AG04449 (cell line): ENCODE measurements around the gene SV2C.
"Not testable (repeated sequence)": the region's sequence is repeated elsewhere in the genome, so short reads cannot be mapped to it uniquely, and the experiment has no call there.

Source experiments
- CTCF ChIA-PET: fragments of 350-600 bp; formaldehyde crosslinking; extraction: SDS; loops from one replicate; lab custom pipeline; 2021; ENCODE audit warnings: antibody characterized with exemption; lab: Yijun Ruan, JAX
- POLR2A ChIA-PET: fragments of 400-600, 350-600 bp; formaldehyde crosslinking; extraction: SDS; loops from one replicate; lab custom pipeline; 2020; ENCODE audit warnings: antibody characterized with exemption, inconsistent platforms; lab: Yijun Ruan, JAX
- DNase-seq: peaks from one replicate; pipeline ENCODE4 v3.0.0-alpha.2; 2010; ENCODE audit warnings: low read depth, low spot score
- H3K4me3 ChIP-seq: 2 replicates; pipeline ENCODE4 v1.5.1; 2011; ENCODE audit warnings: low read depth, mild to moderate bottlenecking, control low read depth, low read length
- TF ChIP-seq, protein P1 (sequence below): IDR thresholded peaks from one replicate; pipeline ENCODE4 v1.5.1; 2011; ENCODE audit warnings: mild to moderate bottlenecking, moderate library complexity, low read length, control low read depth, inconsistent platforms; ENCODE audit not compliant: insufficient read depth; ENCODE audit errors: missing control alignments

The SV2C gene

DNA sequence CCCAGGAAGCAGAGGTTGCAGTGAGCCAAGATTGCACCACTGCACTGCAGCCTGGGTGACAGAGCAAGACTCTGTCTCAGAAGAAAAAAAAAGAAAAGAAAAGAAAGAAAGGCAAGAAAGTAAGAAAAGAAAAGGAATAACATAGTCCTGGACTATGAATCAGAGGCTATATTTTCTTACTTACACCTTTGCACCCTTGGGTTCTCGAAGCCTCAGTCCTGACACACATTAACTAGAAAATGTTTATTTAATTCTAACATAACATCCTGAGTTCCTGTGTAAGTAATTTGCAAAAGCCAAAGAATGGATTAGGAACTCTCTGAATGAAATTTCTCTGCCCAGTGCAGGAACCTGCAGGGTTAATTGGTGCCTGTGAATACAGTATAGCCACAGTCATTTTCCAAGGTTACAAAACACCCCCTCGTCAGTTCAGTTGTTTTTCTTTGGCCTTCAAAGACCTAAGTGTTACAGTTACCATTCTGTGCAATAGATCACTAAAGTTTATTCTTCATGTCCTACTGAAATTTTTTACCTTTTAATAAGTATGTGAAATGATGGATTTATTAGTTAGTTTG lies 147.6 kb downstream of the SV2C start:
- ChIA-PET CTCF (no interaction called here), POLR2A (no interaction called here)
- no peak overlapping the region for H3K4me3 ChIP-seq
- no peak for DNase-seq
- TF ChIP-seq, protein P1, sequence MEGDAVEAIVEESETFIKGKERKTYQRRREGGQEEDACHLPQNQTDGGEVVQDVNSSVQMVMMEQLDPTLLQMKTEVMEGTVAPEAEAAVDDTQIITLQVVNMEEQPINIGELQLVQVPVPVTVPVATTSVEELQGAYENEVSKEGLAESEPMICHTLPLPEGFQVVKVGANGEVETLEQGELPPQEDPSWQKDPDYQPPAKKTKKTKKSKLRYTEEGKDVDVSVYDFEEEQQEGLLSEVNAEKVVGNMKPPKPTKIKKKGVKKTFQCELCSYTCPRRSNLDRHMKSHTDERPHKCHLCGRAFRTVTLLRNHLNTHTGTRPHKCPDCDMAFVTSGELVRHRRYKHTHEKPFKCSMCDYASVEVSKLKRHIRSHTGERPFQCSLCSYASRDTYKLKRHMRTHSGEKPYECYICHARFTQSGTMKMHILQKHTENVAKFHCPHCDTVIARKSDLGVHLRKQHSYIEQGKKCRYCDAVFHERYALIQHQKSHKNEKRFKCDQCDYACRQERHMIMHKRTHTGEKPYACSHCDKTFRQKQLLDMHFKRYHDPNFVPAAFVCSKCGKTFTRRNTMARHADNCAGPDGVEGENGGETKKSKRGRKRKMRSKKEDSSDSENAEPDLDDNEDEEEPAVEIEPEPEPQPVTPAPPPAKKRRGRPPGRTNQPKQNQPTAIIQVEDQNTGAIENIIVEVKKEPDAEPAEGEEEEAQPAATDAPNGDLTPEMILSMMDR: no peak

DNA sequence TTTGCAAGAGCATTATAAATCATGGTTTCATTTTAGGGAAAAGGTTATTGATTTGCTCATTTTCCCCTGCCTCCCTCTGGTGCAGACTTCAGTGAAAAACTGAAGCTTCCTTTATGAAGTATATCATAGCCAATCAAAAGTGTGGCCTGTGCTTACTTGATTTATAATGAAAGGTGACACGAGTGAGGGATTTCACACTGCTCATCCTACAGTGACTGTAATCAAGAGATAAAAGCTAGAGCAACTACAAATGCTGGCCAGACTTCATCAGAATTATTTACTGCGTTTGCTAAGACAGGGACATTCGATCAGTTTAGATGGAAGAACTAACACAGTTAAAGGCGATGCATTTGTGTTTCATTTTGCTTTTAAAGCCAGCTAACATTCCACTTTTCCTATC lies 151.5 kb downstream of the SV2C start:
- CTCF ChIA-PET: no interaction called here
- H3K4me3 ChIP-seq: no peak overlapping the region
- POLR2A ChIA-PET: no interaction called here
- no peak for DNase-seq
- TF ChIP-seq, protein P1: no peak

DNA sequence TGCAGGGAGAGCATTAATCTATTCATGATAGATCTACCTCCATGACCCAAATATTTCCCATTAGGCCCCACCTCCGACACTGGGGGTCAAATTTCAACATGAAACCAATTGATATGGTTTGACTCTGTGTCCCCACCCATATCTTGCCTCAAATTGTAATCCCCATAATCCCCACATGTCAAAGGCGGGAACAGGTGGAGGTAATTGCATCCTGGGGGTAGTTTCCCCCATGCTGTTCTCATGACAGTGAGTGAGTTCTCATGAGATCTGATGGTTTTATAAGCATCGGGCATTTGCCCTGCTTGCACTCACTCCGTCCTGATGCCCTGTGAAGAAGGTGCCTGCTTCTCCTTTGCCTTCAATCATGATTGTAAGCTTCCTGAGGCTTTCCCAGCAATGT lies 153.5 kb downstream of the SV2C start:
- TF ChIP-seq, protein P1: no peak
- ChIA-PET POLR2A (no interaction called here), CTCF (no interaction called here)
- DNase-seq: no peak
- H3K4me3 ChIP-seq: no peak overlapping the region

DNA sequence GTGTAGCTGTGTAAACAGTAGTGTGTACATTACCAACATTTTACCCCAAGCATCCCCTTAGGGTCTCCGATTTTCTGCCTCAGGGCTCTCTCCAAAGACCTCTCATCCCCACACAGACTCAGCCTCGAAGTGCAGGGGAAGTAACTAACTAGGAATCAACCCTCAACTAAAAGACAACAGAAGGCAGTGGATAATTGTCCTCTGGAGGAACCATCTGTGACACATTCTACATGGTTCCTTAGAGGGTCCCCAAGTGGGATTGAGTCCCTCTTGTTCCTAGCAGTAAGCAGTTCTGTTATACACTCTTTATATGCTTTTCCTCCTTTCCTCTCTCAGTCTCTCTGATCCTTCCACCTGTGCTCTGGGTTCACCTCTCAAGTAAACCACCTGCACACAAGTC lies 157.2 kb downstream of the SV2C start:
- ChIA-PET CTCF (no interaction called here), POLR2A (no interaction called here)
- no peak for DNase-seq
- TF ChIP-seq, protein P1: no peak
- H3K4me3 ChIP-seq: no peak overlapping the region

DNA sequence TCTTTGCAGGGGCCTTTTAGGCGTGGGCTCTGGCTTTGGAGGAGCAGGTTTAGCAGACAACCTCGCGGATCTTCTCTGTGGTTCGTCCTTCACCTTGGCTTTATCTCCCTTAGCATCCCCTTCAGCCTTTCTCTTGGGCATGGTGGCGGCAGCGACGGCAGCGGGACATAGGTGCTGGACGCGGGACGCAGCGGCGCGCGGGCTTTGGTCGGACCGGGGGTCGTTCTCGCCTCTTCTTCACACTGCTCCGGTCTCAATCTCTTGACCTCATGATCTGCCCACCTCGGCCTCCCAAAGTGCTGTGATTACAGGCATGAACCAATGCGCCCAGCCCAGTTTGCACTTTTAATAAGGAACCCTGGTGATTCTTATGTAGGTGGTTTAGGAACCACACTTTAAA lies 159.0 kb downstream of the SV2C start:
- POLR2A ChIA-PET, DNase-seq, CTCF ChIA-PET, H3K4me3 ChIP-seq: not testable (repeated sequence)

DNA sequence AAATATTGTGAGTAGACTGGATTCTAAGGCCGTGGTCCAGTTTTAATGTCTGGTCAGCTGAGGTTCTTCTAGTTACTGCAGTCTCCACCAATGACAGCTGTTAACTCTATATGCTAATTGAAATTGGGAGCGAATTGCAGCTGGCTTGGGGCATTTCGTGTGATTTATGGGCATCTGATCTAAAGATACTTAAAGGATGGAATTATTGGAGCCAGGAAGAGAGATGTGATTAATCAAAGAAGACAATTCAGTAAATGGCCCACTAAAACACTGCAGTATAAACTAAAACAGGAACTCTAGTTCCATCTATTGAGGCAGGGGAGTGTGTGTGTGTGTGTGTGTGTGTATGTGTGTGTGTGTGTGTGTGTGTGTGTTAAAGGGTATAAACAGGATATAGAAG lies 162.4 kb downstream of the SV2C start:
- no peak overlapping the region for H3K4me3 ChIP-seq
- TF ChIP-seq, protein P1: no peak
- ChIA-PET POLR2A (no interaction called here), CTCF (no interaction called here)
- DNase-seq: no peak

DNA sequence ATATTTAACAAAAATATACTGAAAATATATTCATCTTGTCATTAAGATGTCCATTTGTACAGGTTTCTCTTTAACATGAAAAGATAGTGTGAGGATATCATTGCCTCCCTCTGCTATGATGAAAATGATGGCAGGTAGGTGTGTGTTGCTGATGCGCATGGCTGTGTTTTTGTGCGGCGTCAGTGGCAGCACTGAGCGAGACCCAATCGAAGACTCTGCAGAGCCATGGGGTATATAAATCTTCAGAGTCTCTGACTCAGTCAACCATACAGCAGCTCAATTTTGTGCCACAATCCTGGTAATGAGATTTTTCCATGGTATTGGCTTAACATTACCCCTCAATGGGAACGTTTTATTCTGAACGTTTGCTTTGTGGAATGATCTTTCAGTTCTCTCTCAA lies 166.4 kb downstream of the SV2C start:
- TF ChIP-seq, protein P1: no peak
- no peak for DNase-seq
- no peak overlapping the region for H3K4me3 ChIP-seq
- CTCF ChIA-PET: no interaction called here
- POLR2A ChIA-PET: no interaction called here
